ENCODE measurements around the gene WTIP. TPM values are rescaled to one million over a fixed set of nuclear protein-coding genes. Genes with fewer than 3 reads are reported as not detected.

The WTIP gene
- total and polyA plus RNA-seq, 2 of the 4 experiments (the other 2 are of a cell fraction) = 30.3 to 48.9 TPM

DNA sequence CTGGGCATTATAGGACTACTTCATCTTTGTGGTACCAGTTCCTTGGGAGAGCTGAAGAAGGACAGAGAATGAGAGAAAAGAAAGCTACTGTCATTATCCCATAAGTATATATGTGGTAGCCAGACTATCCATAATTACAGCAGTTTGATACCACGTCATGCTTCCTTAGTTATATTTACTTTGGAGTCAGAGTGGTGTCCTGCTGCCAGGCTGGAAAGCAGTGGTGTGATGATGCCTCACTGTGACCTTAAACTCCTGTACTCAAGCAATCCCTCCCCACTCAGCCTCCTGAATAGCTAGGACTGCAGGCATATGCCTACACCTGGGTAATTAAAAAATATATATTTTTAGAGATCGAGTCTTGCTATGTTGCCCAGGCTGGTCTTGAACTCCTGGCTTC, 57.8 kb downstream of the WTIP start:
- in situ Hi-C loops (cut with MboI; ENCODE audit: low sequenced_read_pairs) = no loop called here
- Histone ChIP-seq H2AK5ac (ENCODE audit: low read depth, low read length) (no peak overlapping the region), H3K4ac (ENCODE audit: low read depth, low read length) (no peak overlapping the region), H3K27me3 (ENCODE audit: control insufficient read depth, insufficient read depth, low read length) (no peaks in the 10 kb centered on the region), H3K9me1 (ENCODE audit: insufficient read depth, low read length) (no peaks in the 10 kb centered on the region), H3K27ac (ENCODE audit: insufficient read depth, low read length) (no peak overlapping the region), H3K4me2 (ENCODE audit: low read depth, low read length) (no peak overlapping the region), H4K20me1 (ENCODE audit: insufficient read depth, low read length) (no peaks in the 10 kb centered on the region), H3K79me1 (ENCODE audit: low read depth in 1 of 2, low read length in 2 of 2) (no peaks in the 10 kb centered on the region), H2BK15ac (ENCODE audit: low read depth, low read length) (no peak overlapping the region), H3K9me3 (ENCODE audit: control insufficient read depth, insufficient read depth, low read length) (peaks cover 2% of the 10 kb centered on the region; the same call in 1 of the 2 replicates), H2AFZ (replicated peaks; ENCODE audit: low read length, poor library complexity) (no peak overlapping the region), H3K14ac (replicated peaks; ENCODE audit: low read depth, low read length) (no peak overlapping the region), H2BK20ac (ENCODE audit: low read depth, low read length) (no peak overlapping the region), H2BK120ac (ENCODE audit: low read depth, low read length) (no peak overlapping the region), H4K91ac (ENCODE audit: insufficient read depth, low read depth, low read length) (no peak overlapping the region), H3K23ac (ENCODE audit: low read depth, low read length) (no peak overlapping the region), H2AK9ac (replicated peaks; ENCODE audit: low read depth, low read length, poor library complexity) (no peak overlapping the region), H3K9ac (ENCODE audit: low read depth, low read length) (no peak overlapping the region), H2BK5ac (ENCODE audit: low read depth, low read length, poor library complexity, severe bottlenecking) (no peak overlapping the region), H3K4me1 (ENCODE audit: control insufficient read depth, insufficient read depth, low read length) (no peaks in the 10 kb centered on the region), H3K4me3 (ENCODE audit: insufficient read depth, low read depth, low read length) (no peak overlapping the region), H3K56ac (ENCODE audit: extremely low read depth, insufficient read depth, low read length) (no peak overlapping the region), H3K36me3 (ENCODE audit: control insufficient read depth, insufficient read depth, low read length) (no peaks in the 10 kb centered on the region), H3K18ac (ENCODE audit: low read depth, low read length) (no peak overlapping the region), H4K5ac (ENCODE audit: low read depth, low read length) (no peak overlapping the region), H4K8ac (ENCODE audit: low read depth in 2 of 2, low read length in 2 of 2) (no peak overlapping the region)
- BruUV-seq (replicated peaks) = no TSS peak
- WGBS, 2 experiments (ENCODE audit: extremely low coverage in 2 of 2, insufficient read length in 1 of 2) = no CpG with 5 or more reads among the region's 2 CpGs
- ChIA-PET POLR2A (ENCODE audit: unreplicated experiment) (no interaction called here), CTCF (no interaction called here)
- intact Hi-C loops (cut with micrococcal nuclease) = no loop called here
- TF ChIP-seq FOS (IDR thresholded peaks at IDR 0.05; ENCODE audit: low read depth, low read length) (no peak), CHD1 (IDR thresholded peaks at IDR 0.05; ENCODE audit: low read depth, low read length) (no peak), NFE2L2 (IDR thresholded peaks at IDR 0.05; ENCODE audit: low read depth, low read length) (no peak)
- DNase-seq (no peak), ATAC-seq (ENCODE audit: low read depth) (no peak)
- dilution Hi-C loops (cut with HindIII; ENCODE audit: low sequenced_read_pairs, unreplicated experiment) = no loop called here
